Measurements from ENCODE around the gene LCE3D.

Gene LCE3D

GRCh38 chr1:152537496-152537895 lies 42.8 kb downstream of the LCE3D start:
- no peak for DNase-seq (ENCODE audit: low read depth)
- no peak overlapping the region for H3K4me3 ChIP-seq (ENCODE audit: low read depth, low read length)

GRCh38 chr1:152535774-152536173 lies 44.5 kb downstream of the LCE3D start:
- no peak for DNase-seq (ENCODE audit: low read depth)
- TF ChIP-seq POLR2A (IDR thresholded peaks at IDR 0.05; ENCODE audit: extremely low read depth, insufficient read length) = no peak
- H3K4me3 ChIP-seq (ENCODE audit: low read depth, low read length) = no peak overlapping the region

More at GRCh38 chr1:152537496-152537895, 42.8 kb downstream of the LCE3D start:
- TF ChIP-seq CTCF (IDR thresholded peaks at IDR 0.05; ENCODE audit: low read depth, low read length) (no peak), MAX (IDR thresholded peaks at IDR 0.05; ENCODE audit: low read depth, low read length) (no peak), MYC (IDR thresholded peaks at IDR 0.05; ENCODE audit: low read depth, low read length) (no peak), POLR2A (IDR thresholded peaks at IDR 0.05; ENCODE audit: extremely low read depth, insufficient read length) (no peak)

- peak; percentile 62 for DNase-seq (ENCODE audit: low read depth)
- no peak for TF ChIP-seq MYC (IDR thresholded peaks at IDR 0.05; ENCODE audit: low read depth, low read length)
- peak; percentile 87 for TF ChIP-seq CTCF (IDR thresholded peaks at IDR 0.05; ENCODE audit: low read depth, low read length)
Measured at GRCh38 chr1:152533327-152533938, 46.9 kb downstream of the LCE3D start.

More at GRCh38 chr1:152533327-152533938, 46.9 kb downstream of the LCE3D start:
- H3K4me3 ChIP-seq (ENCODE audit: low read depth, low read length) = no peak overlapping the region
